Peyer's patch (tissue), 4 donors: Measurements from ENCODE around the gene C20orf141.

ENCODE experiments used
- POLR2A ChIP-seq, 2 donors: fragments of 450-650 bp; IDR thresholded peaks; one replicate each; pipeline ENCODE4 v1.5.1; 2017; ENCODE audit warnings: antibody characterized with exemption in 2 of 2, mild to moderate bottlenecking in 2 of 2, moderate library complexity in 2 of 2
- TF ChIP-seq, protein P1 (sequence below), 6 experiments: fragments of 450-650 bp in 4 of 6; fragments of 200-600 bp in 2 of 6; sonication (generic) in 1 of 6; IDR thresholded peaks; one replicate each; pipeline ENCODE4 v1.5.1; 2017 to 2019; ENCODE audit warnings: antibody characterized with exemption in 6 of 6, mild to moderate bottlenecking in 3 of 6, moderate library complexity in 1 of 6

DNA sequence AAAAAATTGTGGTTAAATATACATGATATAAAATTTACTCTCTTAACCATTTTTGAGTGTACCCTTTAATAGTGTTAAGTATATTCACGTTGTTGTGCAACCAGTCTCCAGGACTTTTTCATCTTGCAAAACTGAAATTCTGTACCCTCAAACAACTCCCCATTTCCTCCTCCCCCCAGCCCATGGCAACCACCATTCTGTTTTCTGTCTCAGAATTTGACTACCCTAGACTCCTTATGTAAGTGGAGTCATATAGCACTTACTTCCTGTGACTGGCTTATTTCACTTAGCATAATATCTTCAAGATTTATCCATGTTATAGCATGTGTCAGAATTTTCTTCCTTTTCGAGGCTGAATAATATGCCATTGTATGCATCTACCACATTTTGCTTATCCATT, 30.8 kb downstream of the C20orf141 start:
- TF ChIP-seq POLR2A (IDR thresholded peaks at IDR 0.05): no peak
- TF ChIP-seq, protein P1, sequence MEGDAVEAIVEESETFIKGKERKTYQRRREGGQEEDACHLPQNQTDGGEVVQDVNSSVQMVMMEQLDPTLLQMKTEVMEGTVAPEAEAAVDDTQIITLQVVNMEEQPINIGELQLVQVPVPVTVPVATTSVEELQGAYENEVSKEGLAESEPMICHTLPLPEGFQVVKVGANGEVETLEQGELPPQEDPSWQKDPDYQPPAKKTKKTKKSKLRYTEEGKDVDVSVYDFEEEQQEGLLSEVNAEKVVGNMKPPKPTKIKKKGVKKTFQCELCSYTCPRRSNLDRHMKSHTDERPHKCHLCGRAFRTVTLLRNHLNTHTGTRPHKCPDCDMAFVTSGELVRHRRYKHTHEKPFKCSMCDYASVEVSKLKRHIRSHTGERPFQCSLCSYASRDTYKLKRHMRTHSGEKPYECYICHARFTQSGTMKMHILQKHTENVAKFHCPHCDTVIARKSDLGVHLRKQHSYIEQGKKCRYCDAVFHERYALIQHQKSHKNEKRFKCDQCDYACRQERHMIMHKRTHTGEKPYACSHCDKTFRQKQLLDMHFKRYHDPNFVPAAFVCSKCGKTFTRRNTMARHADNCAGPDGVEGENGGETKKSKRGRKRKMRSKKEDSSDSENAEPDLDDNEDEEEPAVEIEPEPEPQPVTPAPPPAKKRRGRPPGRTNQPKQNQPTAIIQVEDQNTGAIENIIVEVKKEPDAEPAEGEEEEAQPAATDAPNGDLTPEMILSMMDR (IDR thresholded peaks at IDR 0.05): no peak
